ENCODE measurements around the gene BICC1. TPM values are rescaled to one million over a fixed set of nuclear protein-coding genes. Genes with fewer than 3 reads are reported as not detected.

The BICC1 gene
- polyA plus RNA-seq, 1 donor (not counting 4 experiments of a cell fraction or from before 2014, with no cell fraction given), result 4.2 TPM

- Histone ChIP-seq H4K20me1 (ENCODE audit: control insufficient read depth, extremely low read depth, insufficient read depth, low read length) (no peaks in the 10 kb centered on the region), H3K4me2 (ENCODE audit: control insufficient read depth, extremely low read depth, insufficient read depth, low read depth, low read length) (no peak overlapping the region), H3K79me2 (ENCODE audit: control insufficient read depth, insufficient read depth, low read length) (no peaks in the 10 kb centered on the region), H3K27me3 (ENCODE audit: control insufficient read depth, extremely low read depth, insufficient read depth, low read length) (no peaks in the 10 kb centered on the region), H3K27ac (ENCODE audit: control insufficient read depth, insufficient read depth, low read length) (no peak overlapping the region), H3K9ac (ENCODE audit: control insufficient read depth, extremely low read depth, insufficient read depth, low read length) (no peak overlapping the region), H2AFZ (ENCODE audit: control insufficient read depth, low read length) (no peak overlapping the region), H3K9me3 (ENCODE audit: control insufficient read depth, low read depth, low read length) (no peaks in the 10 kb centered on the region), H3K36me3 (ENCODE audit: control insufficient read depth in 2 of 2, extremely low read depth in 1 of 2, insufficient read depth in 2 of 2, low read length in 2 of 2) (no peaks in the 10 kb centered on the region), H3K4me1 (ENCODE audit: control insufficient read depth, extremely low read depth, insufficient read depth, low read length) (peaks cover 16% of the 10 kb centered on the region), H3K9me1 (ENCODE audit: control insufficient read depth, extremely low read depth, insufficient read depth, low read length) (no peaks in the 10 kb centered on the region), H3K4me3 (ENCODE audit: control insufficient read depth in 2 of 3, extremely low read depth in 1 of 3, insufficient read depth in 2 of 3, low read depth in 1 of 3, low read length in 3 of 3) (no peak overlapping the region)
- DNase-seq (ENCODE audit: low read depth, low spot score) (no peak), FAIRE-seq (peak; percentile 61)
- dilution Hi-C loops (cut with MboI; ENCODE audit: extremely low pct_ligation_motif_present, low sequenced_read_pairs), result no loop called here
- TF ChIP-seq CTCF (optimal IDR thresholded peaks at IDR 0.05 in 1 of 3, IDR thresholded peaks at IDR 0.05 in 1 of 3, conservative IDR thresholded peaks at IDR 0.05 in 1 of 3; ENCODE audit: extremely low read depth in 1 of 3, insufficient read depth in 2 of 3, low read length in 3 of 3) (no peak), EZH2 (IDR thresholded peaks at IDR 0.05; ENCODE audit: low read length) (no peak)
Observed at GRCh38 chr10:58642916-58643428, 130.3 kb downstream of the BICC1 start.

GRCh38 chr10:58644311-58644710 is 131.6 kb downstream of the BICC1 start:
- FAIRE-seq (no peak), DNase-seq (ENCODE audit: low read depth, low spot score) (no peak)
- H3K79me2 ChIP-seq (ENCODE audit: control insufficient read depth, insufficient read depth, low read length), result no peaks in the 10 kb centered on the region
- peak overlapping the region; percentile 51 for H3K9ac ChIP-seq (ENCODE audit: control insufficient read depth, extremely low read depth, insufficient read depth, low read length)
- H3K4me2 ChIP-seq (ENCODE audit: control insufficient read depth, extremely low read depth, insufficient read depth, low read depth, low read length), result peak overlapping the region; percentile 66
- peak overlapping the region in 2 of 3 experiments; percentile 25 for H3K4me3 ChIP-seq (ENCODE audit: control insufficient read depth in 2 of 3, extremely low read depth in 1 of 3, insufficient read depth in 2 of 3, low read depth in 1 of 3, low read length in 3 of 3)
- no peaks in the 10 kb centered on the region for H3K9me1 ChIP-seq (ENCODE audit: control insufficient read depth, extremely low read depth, insufficient read depth, low read length)
- peak overlapping the region; percentile 81 for H2AFZ ChIP-seq (ENCODE audit: control insufficient read depth, low read length)
- H3K9me3 ChIP-seq (ENCODE audit: control insufficient read depth, low read depth, low read length), result no peaks in the 10 kb centered on the region
- peaks cover 22% of the 10 kb centered on the region for H3K4me1 ChIP-seq (ENCODE audit: control insufficient read depth, extremely low read depth, insufficient read depth, low read length)
- H3K27me3 ChIP-seq (ENCODE audit: control insufficient read depth, extremely low read depth, insufficient read depth, low read length), result no peaks in the 10 kb centered on the region
- TF ChIP-seq CTCF (optimal IDR thresholded peaks at IDR 0.05 in 1 of 3, IDR thresholded peaks at IDR 0.05 in 1 of 3, conservative IDR thresholded peaks at IDR 0.05 in 1 of 3; ENCODE audit: extremely low read depth in 1 of 3, insufficient read depth in 2 of 3, low read length in 3 of 3) (no peak), EZH2 (IDR thresholded peaks at IDR 0.05; ENCODE audit: low read length) (no peak)
- H4K20me1 ChIP-seq (ENCODE audit: control insufficient read depth, extremely low read depth, insufficient read depth, low read length), result no peaks in the 10 kb centered on the region
- peak overlapping the region; percentile 45 for H3K27ac ChIP-seq (ENCODE audit: control insufficient read depth, insufficient read depth, low read length)
- no peaks in the 10 kb centered on the region for H3K36me3 ChIP-seq (ENCODE audit: control insufficient read depth in 2 of 2, extremely low read depth in 1 of 2, insufficient read depth in 2 of 2, low read length in 2 of 2)
- dilution Hi-C loops (cut with MboI; ENCODE audit: extremely low pct_ligation_motif_present, low sequenced_read_pairs), result no loop called here

Measured in keratinocyte (primary cell).